NCI-H2029 (cell line): Measurements from ENCODE around the gene KIDINS220.
"Not testable (repeated sequence)": the region's sequence is repeated elsewhere in the genome, so short reads cannot be mapped to it uniquely, and the experiment has no call there.

Experiments
- DNase-seq: peaks from one replicate; lab custom pipeline; 2025; lab: John Stamatoyannopoulos, UW

Gene KIDINS220

DNA sequence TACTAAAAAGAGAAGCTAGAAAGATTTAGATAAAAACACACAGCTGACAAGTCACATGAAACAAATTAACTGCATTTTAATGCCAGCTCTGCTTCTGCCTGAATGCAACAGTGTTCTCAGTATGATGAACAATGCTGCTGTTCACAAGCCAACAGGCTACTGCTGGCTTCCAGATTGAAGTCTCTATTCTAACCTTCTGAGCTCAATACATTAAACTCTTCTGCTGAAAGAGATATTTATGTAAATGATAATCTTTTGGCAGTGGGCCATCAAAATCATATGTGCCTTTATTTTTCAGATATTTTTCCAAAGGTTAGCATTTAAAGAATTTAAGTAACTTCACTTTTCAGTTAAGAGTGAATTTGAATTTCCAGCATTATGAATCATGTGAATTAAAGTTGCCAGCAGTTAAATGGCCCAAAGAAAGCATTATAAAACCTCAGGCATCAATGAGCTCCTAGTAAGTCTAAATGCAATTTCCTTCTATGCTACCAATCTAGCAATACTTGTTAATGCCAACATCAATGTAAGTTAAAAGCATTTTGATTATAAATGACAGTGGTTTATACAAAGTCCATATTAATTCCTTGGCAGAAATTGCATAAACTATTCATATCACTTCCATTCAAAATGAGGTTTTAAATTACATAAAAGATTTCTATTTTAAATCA lies 83.2 kb downstream of the KIDINS220 start:
- DNase-seq = no peak

DNA sequence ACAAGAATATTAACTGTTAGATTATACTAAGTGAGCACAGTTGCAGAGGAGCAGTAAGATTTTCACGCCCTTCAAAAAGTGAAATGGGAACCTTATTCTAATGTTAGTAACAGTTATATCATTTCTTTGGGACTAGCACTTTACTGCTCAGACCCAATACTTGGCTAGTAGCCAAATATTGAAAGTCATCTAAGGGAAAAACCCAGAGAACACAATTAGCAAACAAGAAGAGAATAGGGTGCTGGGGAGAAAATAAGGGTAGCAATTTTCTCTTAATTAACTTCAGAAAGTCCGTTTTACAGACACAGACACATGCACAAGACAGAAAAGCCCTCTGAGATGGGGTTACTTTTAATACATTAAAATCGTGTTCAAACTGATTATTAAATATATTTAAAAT lies 83.8 kb downstream of the KIDINS220 start:
- no peak for DNase-seq

DNA sequence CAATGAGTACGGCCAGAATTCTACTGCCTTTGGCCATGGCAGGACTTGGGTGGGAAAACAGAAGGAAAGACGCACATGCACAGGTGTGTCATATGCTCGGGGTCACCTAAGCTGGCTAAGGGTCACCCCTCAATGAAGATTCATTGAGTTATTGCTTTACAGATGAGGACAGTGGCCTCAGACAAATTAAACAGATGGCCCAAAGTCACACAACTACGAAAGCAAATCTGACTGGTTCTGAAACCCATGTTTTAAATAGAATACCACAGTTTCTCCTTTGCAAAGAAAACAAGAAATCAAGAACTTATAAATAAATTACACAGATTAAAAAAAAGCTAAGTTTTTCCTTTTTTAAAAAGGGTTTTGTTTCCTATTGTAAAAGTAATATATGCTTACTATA lies 85.0 kb downstream of the KIDINS220 start:
- no peak for DNase-seq

DNA sequence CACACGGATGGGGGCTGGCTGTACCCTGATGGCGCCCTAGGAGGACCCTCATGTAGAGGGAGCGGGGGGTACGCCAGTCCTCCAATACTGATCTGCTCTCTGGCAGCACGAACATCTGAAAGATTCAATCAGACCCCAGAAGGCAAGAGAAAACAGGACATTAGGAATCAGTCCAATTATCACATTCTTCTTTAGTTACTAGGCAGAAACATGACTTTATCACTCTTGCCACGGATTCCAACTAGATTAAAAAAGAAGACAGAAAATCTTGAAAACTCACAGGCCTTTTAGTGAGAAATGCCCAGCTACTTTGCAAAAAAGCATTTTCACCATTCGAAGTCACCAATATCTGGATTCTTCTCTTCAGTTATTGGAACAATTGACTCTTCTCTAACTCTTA lies 87.2 kb downstream of the KIDINS220 start:
- DNase-seq = no peak

DNA sequence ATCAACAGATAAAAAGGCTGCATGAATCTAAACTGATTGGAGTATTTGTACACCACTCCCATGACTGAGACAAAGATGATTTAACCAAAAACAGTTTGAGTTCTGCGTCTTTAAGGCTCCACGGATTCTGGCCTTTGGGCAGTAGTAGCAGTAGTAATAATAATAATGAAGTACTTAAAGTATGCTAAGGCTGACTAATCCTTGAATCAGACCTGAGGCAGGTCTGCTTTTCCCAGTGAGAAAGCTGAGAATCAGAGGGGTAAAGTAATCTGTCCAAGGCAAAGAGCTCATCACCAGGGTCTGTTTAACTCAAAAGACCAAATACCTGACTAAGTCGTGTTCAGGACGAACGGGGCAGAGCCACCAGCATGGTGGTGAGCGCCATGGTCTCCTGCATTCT lies 94.2 kb downstream of the KIDINS220 start:
- DNase-seq = no peak

GRCh38 chr2:8740136-8740535 lies 97.3 kb downstream of the KIDINS220 start:
- no peak for DNase-seq

DNA sequence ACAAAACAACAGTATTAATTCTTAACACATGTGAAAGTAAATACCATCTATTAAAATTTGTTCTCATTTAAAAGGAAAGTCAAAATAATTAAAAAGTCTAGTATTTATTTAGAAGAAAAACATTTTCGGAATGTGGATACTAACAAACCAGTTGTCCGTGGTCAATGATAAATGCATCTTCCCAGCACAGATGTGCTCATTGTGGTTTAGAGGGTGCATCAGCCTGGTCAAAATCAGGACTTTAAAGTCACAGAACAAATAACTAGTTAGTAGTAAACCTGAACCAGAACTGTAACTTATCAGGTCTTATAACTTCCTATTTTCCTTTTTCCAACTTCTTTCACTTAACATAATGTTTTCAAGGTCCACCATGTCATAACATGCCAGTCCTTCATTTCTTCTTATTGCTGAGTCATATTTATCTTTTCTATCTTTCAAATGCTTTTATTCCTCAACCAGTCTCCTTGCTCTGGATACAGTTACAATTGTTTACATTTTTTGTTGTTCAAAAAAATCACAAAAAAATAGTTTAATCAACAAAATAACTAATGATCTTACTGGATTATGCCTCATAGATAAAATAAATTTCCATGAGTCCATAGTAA lies 99.7 kb downstream of the KIDINS220 start:
- DNase-seq = no peak

GRCh38 chr2:8732601-8733000 lies 104.8 kb downstream of the KIDINS220 start:
- no peak for DNase-seq

DNA sequence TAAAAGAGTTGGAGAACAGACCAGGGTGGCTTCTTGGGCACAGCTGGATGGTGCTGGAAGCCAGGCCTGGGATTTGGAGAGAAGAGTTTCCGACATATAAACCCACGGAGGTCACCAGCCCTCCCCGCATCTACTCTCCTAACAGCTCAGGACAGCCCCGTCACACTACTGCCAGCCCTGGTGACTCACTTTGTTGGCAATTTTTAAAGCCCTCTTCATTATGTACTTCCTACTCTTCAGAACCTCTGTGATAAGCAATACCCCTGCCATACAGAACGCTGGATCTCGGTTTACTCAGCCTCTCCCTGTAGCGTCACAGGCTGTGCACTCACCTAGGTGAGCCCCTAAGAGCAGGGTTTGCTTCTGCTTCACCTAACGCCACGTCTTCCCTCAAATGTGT lies 107.5 kb downstream of the KIDINS220 start:
- DNase-seq = no peak

GRCh38 chr2:8729101-8729500 lies 108.3 kb downstream of the KIDINS220 start:
- DNase-seq = not testable (repeated sequence)

- DNase-seq = no peak
Observed at GRCh38 chr2:8728305-8729015, 109.0 kb downstream of the KIDINS220 start.

DNA sequence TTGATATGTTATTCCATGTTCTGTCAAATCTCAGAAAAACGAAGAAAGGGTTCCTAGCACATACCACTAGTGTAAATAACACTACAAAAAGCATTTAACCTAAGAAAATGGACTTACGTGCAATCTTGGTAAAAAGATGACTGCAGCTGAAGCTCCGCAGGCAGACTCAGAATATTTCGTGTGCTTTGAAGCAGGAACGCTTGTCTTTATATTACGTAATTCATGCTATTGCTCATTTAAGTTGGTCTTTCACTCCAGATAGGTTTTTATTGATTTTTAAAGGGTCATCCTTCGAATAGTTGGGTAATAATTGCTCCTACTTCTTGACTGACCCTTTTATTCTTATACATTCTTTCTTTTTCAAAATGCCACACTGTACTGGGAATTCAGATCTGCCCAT lies 111.6 kb downstream of the KIDINS220 start:
- DNase-seq = no peak

DNA sequence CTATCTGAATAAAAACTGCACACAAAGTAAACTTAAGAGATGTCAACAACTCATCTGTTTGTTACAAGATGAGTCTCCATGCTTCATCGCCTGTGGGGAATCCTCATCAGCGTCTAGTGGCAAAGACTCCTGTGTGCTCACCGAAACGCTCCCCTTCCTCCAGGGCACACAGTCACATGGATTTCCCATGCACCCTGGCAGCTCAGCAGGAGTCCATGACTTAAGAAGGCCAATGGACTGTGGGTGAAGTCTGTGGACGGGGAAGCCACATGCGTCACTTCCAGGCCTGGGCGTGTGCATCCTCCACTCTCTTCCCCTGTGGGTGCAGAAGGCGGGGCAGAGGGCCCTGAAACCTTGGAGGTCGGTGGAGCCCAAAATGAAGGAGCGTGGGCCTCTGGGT lies 114.4 kb downstream of the KIDINS220 start:
- DNase-seq = no peak

DNA sequence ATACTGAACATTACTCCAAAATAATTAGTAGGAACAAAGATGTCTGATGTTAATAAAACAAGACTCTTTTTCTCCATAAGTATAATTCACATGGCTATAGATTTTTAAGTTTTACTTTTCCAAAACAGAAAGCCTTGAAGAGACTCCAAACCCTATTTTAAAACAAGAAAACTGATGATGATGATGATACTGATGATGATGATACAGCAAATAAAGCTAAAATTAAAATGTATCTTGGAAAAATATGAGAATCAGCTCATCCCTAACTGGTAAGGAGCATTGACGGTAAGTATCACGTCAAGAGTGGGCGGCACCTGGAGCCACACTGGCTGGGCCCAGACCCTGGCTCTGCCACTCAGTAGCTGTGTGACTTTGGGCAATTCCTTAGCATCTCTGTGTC lies 116.0 kb downstream of the KIDINS220 start:
- DNase-seq = no peak

DNA sequence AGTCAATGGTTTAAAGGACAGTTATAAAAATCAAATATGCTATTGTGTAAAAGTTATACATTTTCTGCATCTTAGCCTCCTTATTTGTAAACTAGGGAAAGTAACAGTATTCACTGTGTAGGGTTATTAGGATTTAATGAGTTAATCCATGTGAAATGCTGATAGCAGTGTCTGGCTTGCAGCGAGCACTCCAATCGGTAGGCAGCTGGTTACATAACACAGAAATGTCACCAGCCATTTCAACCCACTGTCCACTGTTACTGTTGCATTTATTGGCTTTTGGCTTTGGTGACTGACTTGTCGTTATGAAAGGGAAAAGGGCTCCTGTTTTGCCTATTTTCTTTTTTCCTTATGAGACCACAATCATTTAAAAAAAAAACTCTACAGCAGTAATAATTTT lies 116.7 kb downstream of the KIDINS220 start:
- DNase-seq = no peak

DNA sequence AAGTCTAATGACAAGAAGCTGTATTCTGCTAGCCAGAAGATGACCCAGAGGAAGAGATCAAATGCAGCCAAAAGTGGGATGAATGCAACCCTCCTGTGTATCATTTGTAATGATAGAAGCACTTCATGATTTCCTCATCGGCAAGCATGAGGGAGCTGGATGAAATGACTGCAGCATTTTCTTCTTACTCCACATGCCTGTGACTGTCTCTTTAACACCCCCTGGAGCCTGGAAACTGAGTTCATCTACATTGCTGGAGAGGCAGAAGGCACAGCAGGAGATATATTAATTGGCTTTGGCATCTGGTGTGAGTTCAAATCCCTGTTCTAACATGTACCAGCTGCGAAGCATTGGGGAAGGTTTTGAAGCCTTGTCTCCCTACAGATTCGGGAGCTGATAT lies 117.9 kb downstream of the KIDINS220 start:
- DNase-seq = no peak

GRCh38 chr2:8714971-8715370 lies 122.4 kb downstream of the KIDINS220 start:
- no peak for DNase-seq

- no peak for DNase-seq
Observed at GRCh38 chr2:8714283-8714682, 123.1 kb downstream of the KIDINS220 start.

DNA sequence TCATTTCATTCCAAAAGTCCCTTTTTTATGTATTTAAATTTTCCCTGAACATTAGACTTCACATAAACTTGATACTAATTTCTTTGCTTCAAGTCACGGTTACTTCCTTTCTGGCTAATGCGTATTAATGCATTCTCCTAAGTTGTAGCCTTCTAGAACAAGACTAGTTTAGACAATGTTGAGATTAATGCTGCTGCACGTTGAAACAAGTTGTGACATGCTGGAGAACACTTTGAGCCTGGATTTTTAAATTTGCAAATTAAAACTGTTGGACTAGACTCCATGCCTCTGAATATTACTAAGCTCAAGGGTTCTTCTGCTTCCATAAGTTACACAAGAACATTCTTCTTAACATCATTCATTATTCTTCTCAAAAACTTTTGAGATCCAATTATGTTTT lies 126.5 kb downstream of the KIDINS220 start:
- no peak for DNase-seq

DNA sequence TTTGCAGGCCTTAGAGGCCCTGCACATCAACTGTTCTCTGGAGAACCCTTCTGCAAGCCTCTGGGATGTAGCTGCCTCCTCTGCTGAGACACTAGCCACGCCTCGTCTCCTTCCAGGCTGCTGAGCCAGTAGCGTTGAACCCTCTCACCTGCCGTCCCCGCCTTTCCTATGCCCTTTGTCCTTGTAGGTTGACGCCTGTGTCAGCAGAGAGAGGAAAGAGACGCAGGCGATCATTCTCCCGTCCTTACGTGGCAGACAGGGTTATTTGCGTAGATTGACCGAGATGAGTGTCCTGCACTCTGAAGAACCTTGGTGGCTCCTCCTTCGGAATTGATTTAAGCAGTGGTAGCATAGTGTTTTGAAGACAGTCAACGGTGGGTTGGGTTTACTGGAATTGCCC lies 127.8 kb downstream of the KIDINS220 start:
- no peak for DNase-seq

GRCh38 chr2:8704906-8705305 lies 132.5 kb downstream of the KIDINS220 start:
- DNase-seq = no peak

DNA sequence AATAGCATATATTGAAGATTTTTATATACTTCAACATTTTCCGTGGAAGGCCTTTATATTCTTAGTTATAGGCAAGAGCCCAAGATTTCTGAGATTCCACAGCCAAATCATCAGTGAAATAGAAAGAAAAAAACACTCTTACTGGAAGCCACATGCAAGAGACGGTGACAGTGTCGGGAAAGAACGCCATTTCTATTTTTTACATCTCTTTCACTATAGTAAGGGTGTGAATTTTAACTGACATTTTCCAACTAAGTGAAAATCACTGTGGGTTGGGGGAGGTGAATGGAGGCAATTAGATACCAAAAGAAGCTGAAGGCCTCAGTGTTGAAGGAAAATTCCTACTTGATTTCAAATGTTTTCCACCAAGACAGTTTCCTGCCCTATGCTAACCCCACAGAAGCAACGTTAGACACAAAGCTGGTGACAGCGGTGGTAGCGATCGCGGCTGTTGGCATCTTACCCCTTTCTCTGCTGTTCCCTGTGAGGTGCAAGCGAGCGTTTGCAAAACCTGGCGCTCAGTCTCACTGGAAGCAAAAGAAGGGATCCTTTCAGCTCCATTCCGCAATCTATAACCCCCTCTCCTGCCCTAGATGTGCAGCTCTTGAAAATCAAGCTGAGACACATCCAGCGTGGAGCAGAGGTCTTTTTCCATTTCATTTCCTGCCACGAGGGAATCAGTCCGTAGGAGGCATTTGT lies 135.6 kb downstream of the KIDINS220 start:
- no peak for DNase-seq

- no peak for DNase-seq
Observed at GRCh38 chr2:8699839-8700238, 137.6 kb downstream of the KIDINS220 start.
